Hematopoietic multipotent progenitor cell treated with erythropoietin and hydrocortisone succinate and interleukin-3 and kit ligand, for 4 days (in vitro differentiated cells): Measurements from ENCODE around the gene ATF2.

Experiments used
- DNase-seq: peaks from one replicate; pipeline ENCODE4 v3.0.0-alpha.2; 2015

Gene ATF2, protein sequence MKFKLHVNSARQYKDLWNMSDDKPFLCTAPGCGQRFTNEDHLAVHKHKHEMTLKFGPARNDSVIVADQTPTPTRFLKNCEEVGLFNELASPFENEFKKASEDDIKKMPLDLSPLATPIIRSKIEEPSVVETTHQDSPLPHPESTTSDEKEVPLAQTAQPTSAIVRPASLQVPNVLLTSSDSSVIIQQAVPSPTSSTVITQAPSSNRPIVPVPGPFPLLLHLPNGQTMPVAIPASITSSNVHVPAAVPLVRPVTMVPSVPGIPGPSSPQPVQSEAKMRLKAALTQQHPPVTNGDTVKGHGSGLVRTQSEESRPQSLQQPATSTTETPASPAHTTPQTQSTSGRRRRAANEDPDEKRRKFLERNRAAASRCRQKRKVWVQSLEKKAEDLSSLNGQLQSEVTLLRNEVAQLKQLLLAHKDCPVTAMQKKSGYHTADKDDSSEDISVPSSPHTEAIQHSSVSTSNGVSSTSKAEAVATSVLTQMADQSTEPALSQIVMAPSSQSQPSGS

DNA sequence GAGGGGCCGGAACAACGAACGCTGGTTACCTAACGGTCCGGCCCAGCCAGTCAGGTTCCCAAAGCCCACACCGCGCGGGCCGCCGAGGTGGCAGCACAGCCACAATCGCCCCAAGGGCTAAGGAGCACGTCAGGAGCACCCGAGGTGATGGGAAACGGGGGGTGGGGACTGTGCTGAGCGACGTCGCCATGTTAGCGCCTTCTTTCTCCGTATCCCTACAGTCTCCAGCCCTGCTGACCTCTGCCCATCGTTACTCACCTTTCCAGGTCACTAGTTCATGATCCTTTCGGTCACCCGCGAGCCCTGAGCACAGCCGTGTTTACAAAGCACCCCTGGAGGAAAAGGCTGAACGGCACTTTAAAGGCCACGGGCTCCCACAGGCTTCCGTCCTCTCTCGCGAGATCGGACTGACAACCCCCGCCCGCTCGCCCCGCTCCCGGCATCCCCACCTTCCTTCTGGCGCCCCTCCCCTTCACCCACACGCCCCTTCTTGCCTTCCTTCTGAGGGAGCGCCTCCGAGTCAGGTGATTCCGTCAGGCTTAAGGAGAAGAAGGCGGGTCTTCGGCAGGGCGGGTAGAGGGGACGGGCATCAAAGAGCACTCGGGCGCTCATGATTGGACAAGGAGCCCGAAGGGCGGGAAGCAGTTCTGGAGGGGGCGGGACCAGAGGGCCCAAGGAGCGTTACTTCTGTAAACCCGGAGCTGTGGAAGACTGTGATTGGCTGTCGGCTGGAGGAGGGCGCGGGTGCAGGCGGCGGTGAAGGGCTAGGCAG, at the start of gene ATF2:
ATF2 (minus strand) TSS at position 412 of the 772 bp plus-strand sequence. CDS start 31,760 bp downstream, outside the sequence.
- DNase-seq: peak; percentile 100

DNA sequence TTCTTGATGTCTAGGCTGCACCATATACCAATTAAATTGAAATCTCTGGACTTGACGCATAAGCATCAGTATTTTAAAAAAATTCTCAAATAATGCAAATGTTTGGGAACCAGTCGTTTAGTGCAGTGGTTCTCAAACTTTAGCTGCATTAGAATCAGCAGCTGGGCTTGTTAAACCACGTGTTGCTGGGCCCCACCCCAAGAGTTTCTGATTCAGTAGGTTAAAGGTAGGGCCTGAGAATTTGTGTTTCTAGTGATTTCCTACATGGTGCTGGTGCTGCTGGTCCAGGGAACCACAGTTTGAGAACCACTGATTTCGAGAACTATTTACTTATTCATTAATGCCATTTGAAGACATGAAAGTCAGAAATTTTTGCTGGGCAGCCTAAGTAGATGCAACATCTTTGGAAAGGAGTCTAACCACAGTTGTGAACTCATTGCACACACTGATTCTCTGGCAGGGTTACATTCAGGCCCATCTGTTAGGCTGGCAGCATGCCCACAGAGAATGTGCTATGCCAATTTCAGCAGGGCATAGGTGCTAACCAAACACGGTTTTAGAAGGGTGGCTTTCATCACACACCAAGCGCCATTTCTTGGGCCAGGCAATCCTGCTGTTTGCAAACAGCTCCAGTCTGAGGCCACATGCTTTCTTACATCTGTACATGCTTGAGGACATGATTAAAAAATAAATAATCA, 39.9 kb upstream of the ATF2 start:
- DNase-seq: no peak

DNA sequence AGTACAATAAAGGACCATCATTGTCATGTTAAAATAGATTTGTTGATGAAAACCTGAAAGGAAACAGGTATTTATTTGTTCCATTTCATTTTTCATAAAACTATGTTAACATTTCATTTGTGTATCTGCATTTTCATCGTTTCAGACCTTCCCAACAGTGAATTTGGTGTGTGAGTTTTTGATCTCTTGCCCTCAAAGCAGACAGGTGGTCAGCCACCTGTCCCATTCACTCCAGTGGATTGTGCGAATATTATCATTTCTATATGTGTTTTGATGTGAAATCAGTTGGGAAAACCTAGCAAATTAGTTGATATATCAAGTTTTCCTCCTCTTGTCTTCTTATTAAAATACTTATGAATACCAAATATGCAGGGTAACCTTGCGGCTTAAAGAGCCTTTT, 38.9 kb upstream of the ATF2 start:
- DNase-seq: no peak

DNA sequence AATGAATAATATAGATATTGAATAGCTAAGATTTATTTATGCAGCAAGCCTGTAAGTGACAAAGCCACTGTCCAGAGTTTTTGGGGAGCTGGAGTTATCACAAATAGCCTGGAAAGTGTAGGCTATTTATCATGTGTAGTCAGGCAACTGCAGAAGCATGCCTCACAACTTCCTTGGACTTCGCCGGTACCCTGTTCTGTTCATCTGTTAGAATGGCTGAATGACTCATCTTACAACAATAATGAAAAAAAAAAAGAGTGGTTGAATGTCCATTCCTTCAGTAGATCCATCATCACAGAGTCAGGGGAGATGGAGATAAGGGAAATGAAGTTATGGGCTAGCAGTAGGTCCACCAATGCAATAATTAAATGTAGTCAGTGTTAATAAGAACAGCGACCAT, 37.5 kb upstream of the ATF2 start:
- no peak for DNase-seq

DNA sequence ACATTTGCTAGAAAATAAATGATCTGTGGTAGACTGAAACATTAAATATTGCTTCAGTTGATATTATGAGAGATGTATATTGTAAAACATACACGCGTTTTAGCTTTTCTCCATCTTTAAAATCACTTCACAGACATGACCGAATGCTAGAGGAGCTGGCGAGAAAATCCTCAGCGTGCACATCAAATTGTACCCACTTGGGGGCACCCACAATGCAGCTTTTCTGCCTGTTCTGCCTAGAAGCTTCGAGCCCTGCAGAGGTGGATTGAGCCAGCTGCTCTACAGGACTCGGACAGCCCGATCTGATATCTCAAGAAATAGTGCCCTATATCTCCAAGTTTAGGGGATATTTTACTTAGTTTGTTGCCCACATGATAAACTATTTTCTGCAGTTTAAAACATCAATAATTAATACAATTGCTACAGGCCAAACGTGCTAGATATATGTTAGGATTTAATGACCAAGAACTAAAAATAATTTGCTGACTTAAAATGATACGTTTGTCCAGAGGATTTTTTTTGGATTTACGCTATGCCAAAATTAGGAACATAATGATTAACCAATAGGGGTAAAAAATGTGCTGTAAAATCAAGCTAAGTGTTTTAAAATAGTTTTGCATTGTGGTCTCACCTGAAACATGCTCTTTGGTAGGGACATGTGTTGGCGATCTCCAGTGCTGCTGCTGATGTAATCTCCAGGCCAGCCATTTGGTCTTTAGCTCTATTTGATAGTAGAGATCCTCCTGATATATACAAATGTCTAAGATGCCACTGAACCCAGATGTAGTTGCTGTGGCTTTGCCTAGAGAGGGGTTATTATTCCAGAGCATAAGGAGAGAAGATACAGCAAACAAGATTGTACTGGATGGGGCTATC, 35.9 kb upstream of the ATF2 start:
- DNase-seq: peak; percentile 70

DNA sequence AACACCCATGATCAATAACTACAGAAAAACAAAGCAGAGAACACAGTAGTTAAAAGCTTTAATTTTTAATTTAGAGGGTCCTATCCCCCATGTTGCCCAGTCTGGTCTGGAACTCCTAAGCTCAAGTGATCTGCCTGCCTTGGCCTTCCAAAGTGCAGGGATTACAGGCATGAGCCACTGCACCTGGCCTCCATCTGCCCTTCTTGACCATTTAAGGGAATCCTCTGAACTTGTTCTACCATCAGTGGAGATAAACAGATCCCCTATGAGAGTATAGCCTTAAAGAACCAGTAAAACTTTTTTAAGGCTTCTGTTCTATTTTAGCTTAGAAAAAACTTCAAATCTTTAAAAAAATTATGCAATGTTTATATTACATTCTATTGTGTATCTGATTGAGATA, 27.0 kb upstream of the ATF2 start:
- no peak for DNase-seq

DNA sequence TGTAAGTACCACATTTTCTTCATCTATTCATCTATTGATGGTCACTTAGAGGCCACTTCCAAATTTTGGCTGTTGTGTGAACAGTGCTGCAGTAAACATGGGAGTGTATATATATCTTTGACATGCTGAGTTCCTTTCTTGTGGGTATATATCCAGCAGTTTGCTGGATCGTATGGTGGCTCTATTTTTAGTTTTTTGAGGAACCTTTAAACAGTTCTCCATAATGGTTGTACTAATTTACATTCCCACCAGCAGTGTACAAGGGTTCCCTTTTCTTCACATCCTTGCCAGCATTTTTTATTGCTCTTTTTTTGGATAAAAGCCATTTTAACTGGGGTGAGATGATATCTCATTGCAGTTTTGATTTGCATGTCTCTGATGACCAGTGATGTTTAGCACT, 20.8 kb upstream of the ATF2 start:
- no peak for DNase-seq

DNA sequence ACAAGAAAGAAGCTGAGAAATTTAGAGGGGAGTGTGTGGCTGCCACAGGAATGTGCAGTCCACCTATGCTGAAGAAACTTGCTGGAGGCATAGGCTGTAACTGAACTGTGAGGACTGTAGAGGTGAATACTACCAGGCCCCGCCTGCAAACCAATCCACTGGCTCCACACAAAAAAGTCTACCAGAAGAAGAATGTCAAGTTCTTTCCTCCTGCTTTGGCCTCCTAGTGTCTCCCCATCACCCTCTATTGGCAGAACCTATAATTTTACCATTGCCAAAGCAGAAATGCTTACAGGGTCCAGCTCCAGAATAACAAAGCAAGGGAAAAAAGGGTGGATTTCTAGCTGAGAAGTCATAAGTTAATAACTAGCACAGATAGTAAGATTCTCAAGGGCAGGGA, 19.4 kb upstream of the ATF2 start:
- DNase-seq: peak; percentile 69

DNA sequence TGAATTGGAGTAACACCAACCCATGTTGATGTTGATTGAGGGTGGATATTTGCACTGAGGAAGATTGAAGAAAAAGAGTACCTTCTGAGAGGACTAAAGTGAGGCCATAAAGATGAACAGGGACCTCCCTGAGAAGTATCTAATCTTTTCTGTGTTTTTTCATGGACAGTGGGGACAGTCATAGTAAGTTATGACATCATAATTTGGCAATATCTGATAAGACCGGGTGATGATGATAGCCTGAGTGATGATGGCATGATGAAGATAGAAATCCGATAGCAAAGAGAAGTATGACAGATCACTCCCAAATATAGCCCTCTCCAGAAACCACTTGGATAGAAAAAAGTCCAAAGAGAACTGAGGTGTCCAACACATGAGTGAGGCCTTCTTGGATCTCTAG, 15.7 kb upstream of the ATF2 start:
- DNase-seq: no peak

DNA sequence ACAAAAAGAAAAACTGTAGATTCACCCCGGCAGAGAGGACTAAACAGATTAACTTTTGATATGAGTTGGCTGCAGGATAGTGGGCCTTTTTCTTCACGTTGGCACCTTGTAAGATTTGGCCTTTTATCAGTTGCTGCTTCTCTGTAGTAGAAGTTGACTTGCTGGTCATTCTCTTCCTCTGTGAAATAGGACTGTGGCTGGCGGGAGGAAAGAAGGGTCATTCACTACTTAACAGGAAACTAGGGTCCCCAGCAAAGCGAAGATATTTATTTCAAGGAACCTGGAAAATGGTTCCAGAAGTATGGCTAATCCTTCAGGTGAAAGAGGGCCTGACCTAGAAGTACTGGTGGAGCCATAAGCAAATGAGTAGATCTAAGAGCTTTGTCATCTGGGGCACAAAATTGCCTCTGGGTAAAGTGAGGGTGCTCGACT, 13.9 kb upstream of the ATF2 start:
- no peak for DNase-seq

DNA sequence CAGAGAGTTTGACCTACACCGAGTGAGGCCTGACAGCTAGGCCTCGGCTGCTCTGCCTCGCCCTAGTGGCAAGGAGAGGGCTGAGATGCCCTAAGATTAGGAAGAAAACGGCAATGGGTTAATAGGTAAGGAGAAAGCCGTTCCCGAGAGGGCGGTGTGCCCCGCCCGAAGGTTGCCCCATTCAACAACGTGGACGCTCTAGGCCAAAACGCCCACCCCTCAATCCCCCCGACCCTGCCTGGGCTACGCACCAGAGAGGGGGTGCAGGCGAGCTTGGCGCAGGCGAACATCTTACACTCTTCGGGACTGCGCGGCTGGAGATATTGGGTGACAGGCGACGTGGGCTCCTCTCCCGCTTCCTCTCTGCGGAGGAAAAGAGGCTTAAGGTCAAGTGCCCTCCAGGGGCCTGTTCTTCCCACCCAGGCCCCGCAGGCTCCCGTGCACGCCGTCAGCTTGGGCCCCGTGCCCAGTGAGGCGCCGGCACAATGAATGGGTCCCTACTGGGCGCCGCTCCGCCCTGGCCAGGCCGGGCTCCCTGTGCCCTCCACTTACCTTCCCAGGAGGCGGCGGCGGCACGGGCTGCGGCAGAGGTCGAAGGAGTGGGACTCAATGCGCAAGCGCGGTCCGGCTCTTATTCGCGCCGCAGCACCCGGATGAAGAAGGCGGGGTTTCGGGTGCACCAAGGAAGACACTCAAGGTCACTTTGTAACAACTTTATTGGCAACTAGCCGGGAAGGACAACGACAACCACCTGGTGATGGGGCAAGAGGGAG, 13.3 kb upstream of the ATF2 start, which contains the start of gene ATP5MC3:
ATP5MC3 (minus strand) TSS at position 607 of the 773 bp plus-strand sequence; CDS start at position 290, 317 bp downstream.
- DNase-seq: peak; percentile 98

DNA sequence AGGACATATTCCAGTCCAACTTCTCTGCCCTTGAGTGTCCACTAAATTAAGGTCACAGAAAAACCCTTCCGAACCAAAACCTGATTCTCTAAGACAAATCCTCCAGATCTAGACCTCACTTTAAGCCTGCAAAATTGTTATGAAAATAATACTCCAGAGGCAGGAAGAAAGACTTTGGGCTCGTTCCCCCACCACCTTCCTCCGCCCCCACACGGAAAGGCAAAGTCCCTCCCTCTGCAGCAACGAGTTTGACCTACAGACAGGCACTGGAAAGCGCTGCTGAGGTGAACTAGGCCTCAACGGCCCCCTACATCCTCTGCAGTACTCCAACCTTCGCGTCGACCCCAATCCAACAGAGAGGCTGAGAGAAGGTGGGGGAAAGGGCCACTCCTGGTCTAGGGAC, 12.7 kb upstream of the ATF2 start:
- DNase-seq: peak; percentile 82

DNA sequence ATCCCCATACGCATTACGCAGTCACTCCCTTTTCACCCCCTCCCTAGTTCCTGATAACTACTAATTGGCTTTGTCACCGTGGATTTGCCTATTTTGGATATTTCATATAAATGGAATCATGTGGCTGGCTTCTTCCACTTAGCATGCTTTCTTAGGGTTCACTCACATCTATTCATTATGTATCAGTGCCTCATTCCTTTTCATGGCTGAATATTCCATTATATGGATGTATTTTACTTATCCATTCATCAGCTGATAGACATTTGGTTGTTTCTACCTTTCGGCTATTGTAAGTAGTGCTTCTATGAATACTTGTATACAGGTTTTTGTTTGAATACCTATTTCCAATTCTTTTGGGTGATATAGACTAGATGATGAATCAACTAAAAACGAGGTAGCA, 8.6 kb upstream of the ATF2 start:
- no peak for DNase-seq

DNA sequence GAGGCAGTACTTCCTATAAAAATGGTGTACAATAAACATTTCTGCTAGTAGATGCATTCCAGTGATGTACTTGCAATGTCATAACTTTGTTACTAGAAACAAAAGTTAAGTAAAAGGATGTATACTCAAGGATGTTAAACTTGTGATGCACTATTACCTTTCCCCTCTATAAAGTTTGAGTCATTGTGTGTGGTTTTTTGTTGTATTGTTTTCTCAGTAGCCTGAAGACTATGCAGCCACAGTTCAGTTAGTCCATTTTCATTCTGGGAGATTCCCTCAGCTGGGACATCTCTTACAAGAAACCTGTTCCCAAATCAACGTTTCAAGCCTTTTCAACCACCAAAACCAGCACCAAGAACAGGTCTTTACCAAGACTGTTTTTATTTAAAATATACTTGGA, 7.9 kb upstream of the ATF2 start:
- no peak for DNase-seq

DNA sequence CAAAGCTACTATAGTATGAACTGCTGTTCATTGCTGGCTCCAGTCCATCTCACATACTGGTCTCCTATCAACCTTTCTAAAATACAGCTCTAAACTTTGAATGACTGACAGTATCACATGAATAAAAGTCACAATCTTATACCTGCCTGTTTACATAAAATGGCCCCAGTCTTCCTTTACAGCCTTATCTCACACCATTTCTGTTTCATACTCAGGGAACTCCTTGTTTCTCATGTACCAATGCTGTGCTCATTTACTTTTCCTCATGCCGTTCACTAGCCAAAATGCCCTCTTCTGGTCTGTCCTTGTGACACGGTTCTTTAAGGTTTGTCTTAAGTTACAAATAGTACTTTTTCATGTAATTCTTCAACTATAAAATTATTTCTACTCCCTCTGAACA, 7.3 kb upstream of the ATF2 start:
- no peak for DNase-seq

DNA sequence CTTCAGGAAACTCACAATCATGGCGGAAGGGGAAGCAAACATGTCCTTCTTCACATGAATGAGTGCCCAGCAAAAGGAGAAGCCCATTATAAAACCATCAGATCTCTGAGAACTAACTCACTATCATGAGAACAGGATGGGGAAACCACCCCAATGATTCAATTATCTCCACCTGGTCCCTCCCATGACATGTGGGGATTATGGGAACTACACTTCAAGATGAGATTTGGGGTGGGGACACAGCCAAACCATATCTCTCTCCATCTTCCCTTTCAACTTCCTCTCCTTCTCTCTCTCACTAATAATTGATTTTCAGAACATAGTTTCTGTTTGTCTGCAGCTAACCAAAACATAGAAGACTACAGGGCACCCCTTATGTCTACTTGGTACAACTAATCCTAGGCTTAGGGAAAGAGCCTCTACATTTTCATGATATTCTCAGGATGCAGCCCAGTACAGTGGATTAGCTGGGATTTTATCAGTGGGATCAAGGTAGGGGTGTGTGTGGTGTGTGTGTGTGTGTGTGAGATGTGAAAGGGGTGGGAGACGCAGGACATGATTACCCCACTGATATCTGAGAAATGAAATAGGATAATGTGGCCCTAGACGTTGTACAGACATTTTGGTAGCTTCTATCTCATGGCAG, 2.8 kb upstream of the ATF2 start:
- peak; percentile 46 for DNase-seq

DNA sequence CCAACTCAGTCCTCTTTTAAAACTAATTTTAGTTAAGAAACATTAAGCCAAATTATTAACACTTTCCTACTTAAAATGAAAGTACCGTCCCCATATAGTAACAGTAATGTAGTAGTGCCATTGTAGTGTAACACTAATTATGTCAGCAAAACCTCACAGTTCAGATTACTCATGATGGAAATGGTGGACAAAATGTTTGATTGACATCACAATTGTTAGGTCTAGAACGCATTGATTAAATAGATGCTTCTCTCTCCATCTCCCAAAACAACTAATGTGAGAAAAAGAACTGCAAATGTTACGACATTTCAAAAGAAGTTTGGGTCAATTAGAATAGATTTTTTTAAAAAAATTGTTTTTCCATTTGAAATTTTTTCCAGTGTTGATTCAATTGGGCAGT, 1.2 kb upstream of the ATF2 start:
- no peak for DNase-seq

DNA sequence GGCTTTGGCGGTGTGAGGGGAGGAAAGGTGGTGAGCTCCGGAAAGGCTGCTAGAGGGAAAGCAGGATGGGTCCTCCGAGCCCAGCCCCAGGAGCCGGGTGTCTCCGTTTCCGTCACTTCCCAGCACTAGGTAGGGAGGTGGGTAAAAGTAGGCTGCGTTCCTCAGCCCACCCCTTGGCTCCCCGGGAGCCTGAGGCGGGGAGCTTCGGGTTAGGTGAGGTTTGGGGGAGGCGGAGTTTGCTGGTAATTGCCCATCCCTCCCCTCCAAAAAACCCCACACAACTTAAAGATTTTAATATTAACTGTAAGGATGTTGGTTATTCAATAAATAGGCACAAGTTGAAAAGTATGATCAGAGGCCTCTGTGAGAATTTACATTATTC, 552 bp upstream of the ATF2 start:
- DNase-seq: no peak

DNA sequence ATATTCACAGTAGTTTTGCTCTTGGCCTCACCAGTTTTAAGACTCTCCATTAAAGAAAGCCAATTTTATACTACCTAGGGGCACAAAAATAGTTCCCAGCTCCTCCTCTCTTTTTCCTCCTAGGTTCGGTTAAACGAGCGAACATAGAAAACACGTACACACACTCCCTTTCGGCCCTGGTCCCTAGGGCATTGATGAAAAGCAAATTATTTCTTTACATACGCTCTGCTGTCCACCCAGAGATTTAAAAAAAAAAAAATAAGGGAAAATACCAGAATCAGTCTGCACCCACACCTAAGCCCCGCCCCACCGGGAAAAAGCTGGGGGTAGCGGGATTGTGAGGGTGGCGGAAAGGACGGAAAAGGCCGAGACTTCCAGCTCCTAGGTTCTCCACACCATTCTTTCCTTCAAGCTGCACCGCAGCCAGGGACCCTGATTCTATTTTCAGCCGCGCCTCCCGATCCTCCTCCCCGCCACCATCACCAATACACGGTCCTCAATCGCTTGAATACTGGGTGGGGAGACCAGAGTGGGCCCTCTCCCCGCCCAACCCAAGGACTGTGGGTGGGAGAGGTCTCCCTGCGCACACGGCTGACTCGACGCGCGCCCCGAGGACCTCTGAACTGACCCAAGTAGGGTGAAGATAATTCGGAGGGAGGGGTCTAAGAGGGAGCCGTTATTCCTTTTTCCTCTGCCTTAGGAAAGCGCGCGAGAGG, 769 bp downstream of the ATF2 start:
- no peak for DNase-seq

DNA sequence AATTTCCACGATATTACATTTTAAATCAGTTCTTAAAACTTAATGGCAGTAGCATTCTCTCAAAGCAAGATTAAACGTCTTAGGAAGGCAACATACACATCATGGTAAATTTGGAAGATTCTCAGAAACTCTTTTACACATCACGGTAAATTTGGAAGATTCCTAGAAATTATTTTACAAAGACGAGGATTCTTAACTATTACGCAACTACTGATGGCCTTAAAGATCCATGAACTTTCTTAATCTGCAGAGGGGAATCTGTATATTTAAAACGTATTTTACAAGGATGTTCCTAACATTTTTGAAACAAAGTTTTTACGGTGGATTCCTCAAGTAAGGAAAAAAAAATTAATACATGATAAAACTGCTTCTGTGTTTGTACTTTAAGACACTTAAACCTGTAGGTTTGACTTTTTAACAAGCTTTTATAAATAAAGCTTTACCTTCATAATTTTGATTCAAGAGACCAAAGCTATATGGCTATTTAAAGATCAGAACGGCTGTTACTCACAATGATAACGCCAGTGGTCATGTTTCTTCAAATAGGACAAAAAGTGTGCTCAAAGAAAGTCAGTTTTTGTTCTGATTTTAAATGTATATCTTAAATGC, 1.7 kb downstream of the ATF2 start:
- no peak for DNase-seq
